A673 (cell line): ENCODE measurements around the gene NNMT.

ENCODE experiments used
- EZH2 ChIP-seq: fragments of 200-600 bp; sonication (generic); IDR thresholded peaks from 2 replicates; pipeline ENCODE4 v1.6.1; 2017; ENCODE audit warnings: borderline replicate concordance, low read depth, mild to moderate bottlenecking, mixed read lengths, antibody characterized with exemption, low read length; ENCODE audit not compliant: poor library complexity, severe bottlenecking
- TF ChIP-seq, protein P1 (sequence below): fragments of 300-800, 200-600 bp; sonication (generic); conservative IDR thresholded peaks from 2 replicates; pipeline ENCODE4 v1.5.1; 2017; ENCODE audit warnings: low read depth, mild to moderate bottlenecking, antibody characterized with exemption, low read length, moderate library complexity, mixed read lengths

DNA sequence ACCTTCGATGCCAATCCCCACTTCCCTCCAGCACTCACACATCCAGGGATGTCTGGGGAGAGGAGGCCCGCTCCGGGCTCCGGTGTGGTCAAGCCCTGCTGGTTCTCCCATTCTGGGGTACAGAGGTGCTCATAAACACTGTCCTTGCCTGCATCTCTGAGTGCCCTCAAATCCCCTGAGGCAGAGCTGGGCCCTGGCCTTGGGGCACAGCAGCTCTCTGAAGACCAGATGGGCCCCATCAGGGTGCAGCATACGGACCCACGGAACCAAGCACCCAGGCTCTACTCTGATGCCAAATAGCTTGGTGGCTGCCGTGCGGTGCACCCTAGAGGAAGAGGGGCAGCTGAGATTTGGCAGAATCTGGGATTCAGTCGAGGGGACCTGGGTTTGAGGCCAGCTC, 35.7 kb upstream of the NNMT start:
- TF ChIP-seq, protein P1, sequence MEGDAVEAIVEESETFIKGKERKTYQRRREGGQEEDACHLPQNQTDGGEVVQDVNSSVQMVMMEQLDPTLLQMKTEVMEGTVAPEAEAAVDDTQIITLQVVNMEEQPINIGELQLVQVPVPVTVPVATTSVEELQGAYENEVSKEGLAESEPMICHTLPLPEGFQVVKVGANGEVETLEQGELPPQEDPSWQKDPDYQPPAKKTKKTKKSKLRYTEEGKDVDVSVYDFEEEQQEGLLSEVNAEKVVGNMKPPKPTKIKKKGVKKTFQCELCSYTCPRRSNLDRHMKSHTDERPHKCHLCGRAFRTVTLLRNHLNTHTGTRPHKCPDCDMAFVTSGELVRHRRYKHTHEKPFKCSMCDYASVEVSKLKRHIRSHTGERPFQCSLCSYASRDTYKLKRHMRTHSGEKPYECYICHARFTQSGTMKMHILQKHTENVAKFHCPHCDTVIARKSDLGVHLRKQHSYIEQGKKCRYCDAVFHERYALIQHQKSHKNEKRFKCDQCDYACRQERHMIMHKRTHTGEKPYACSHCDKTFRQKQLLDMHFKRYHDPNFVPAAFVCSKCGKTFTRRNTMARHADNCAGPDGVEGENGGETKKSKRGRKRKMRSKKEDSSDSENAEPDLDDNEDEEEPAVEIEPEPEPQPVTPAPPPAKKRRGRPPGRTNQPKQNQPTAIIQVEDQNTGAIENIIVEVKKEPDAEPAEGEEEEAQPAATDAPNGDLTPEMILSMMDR: no peak
- no peak for TF ChIP-seq EZH2
